Liver (tissue), 9 donors: ENCODE results near the gene VWF. TPM values are rescaled to one million over a fixed set of nuclear protein-coding genes. Genes with fewer than 3 reads are reported as not detected.
A peak's percentile ranks its signal among the peaks of the same experiment; 100 is the strongest.

Experiments
- DNase-seq: peaks from one replicate; pipeline ENCODE4 v3.0.0-alpha.2; 2017; ENCODE audit warnings: low spot score
- H3K27ac ChIP-seq, 2 donors: one replicate each; pipeline ENCODE4 v1.7.0; 2013; ENCODE audit warnings: inconsistent platforms in 2 of 2, low read length in 2 of 2, control low read depth in 1 of 2, low read depth in 1 of 2, mild to moderate bottlenecking in 1 of 2
- H3K27me3 ChIP-seq, 4 donors: one replicate each; pipeline versions ENCODE4 v1.6.1 to v1.7.0; 2013; ENCODE audit warnings: low read length in 3 of 4, inconsistent platforms in 1 of 4, mild to moderate bottlenecking in 1 of 4, moderate library complexity in 1 of 4; ENCODE audit not compliant: control insufficient read depth in 4 of 4, insufficient read depth in 4 of 4
- H3K36me3 ChIP-seq, 4 donors: one replicate each; pipeline versions ENCODE4 v1.6.1 to v1.7.0; 2013; ENCODE audit warnings: low read length in 3 of 4, mild to moderate bottlenecking in 3 of 4, low read depth in 1 of 4, moderate library complexity in 1 of 4; ENCODE audit not compliant: control insufficient read depth in 4 of 4, insufficient read depth in 3 of 4
- H3K4me1 ChIP-seq, 4 donors: one replicate each; pipeline versions ENCODE4 v1.6.1 to v1.7.0; 2013; ENCODE audit warnings: low read length in 3 of 4, mild to moderate bottlenecking in 3 of 4, moderate library complexity in 1 of 4; ENCODE audit not compliant: control insufficient read depth in 4 of 4, insufficient read depth in 4 of 4
- H3K4me3 ChIP-seq, 3 donors: one replicate each; pipeline versions ENCODE4 v1.6.1 to v1.7.0; 2013; ENCODE audit warnings: low read length in 3 of 3, control low read depth in 1 of 3, low read depth in 1 of 3, mild to moderate bottlenecking in 1 of 3
- H3K9ac ChIP-seq, 2 donors: one replicate each; pipeline ENCODE4 v1.7.0; 2013; ENCODE audit warnings: low read length in 2 of 2, mild to moderate bottlenecking in 2 of 2, moderate library complexity in 2 of 2, control low read depth in 1 of 2, low read depth in 1 of 2
- H3K9me3 ChIP-seq, 4 donors: one replicate each; pipeline versions ENCODE4 v1.6.1 to v1.7.0; 2013; ENCODE audit warnings: low read length in 3 of 4; ENCODE audit not compliant: control insufficient read depth in 4 of 4
- EGR1 ChIP-seq, 2 donors: IDR thresholded peaks; 2 replicates each; pipeline ENCODE4 v1.6.1; 2016 to 2018; ENCODE audit warnings: antibody characterized with exemption in 2 of 2, low read depth in 2 of 2
- FOXA1 ChIP-seq: IDR thresholded peaks from 2 replicates; pipeline ENCODE4 v1.6.1; 2016; ENCODE audit warnings: antibody characterized with exemption
- FOXA2 ChIP-seq: IDR thresholded peaks from 2 replicates; pipeline ENCODE4 v1.6.1; 2016; ENCODE audit warnings: antibody characterized with exemption
- GABPA ChIP-seq, 2 donors: IDR thresholded peaks in 1 of 2; conservative IDR thresholded peaks in 1 of 2; 2 replicates each; pipeline ENCODE4 v1.6.1; 2016; ENCODE audit warnings: antibody characterized with exemption in 2 of 2, mild to moderate bottlenecking in 1 of 2, moderate library complexity in 1 of 2
- HNF4A ChIP-seq, 2 donors: conservative IDR thresholded peaks; 2 replicates each; pipeline ENCODE4 v1.6.1; 2016; ENCODE audit warnings: antibody characterized with exemption in 2 of 2, mild to moderate bottlenecking in 2 of 2
- HNF4G ChIP-seq: IDR thresholded peaks from 2 replicates; pipeline ENCODE4 v1.6.1; 2016; ENCODE audit warnings: antibody characterized with exemption
- JUND ChIP-seq, 2 donors: IDR thresholded peaks; 2 replicates each; pipeline ENCODE4 v1.6.1; 2016; ENCODE audit warnings: antibody characterized with exemption in 2 of 2
- NR2F2 ChIP-seq: IDR thresholded peaks from 2 replicates; pipeline ENCODE4 v1.6.1; 2016; ENCODE audit warnings: antibody characterized with exemption
- RAD21 ChIP-seq, 2 donors: IDR thresholded peaks; 2 replicates each; pipeline ENCODE4 v1.6.1; 2016; ENCODE audit warnings: antibody characterized with exemption in 2 of 2, mild to moderate bottlenecking in 2 of 2
- RXRA ChIP-seq, 2 donors: IDR thresholded peaks; 2 replicates each; pipeline ENCODE4 v1.6.1; 2017 to 2018; ENCODE audit warnings: antibody characterized with exemption in 2 of 2, mild to moderate bottlenecking in 1 of 2
- SP1 ChIP-seq: IDR thresholded peaks from 2 replicates; pipeline ENCODE4 v1.6.1; 2018; ENCODE audit warnings: antibody characterized with exemption, mild to moderate bottlenecking
- YY1 ChIP-seq: IDR thresholded peaks from 2 replicates; pipeline ENCODE4 v1.6.1; 2016; ENCODE audit warnings: antibody characterized with exemption, mild to moderate bottlenecking
- WGBS: extraction: QIAGEN DNeasy Blood & Tissue Kit; methylation state at CpG from one replicate; pipeline ENCODE4 v1.1.7; 2013; 5-methylcytosine and 5-hydroxymethylcytosine counted together
- polyA plus RNA-seq, 2 donors: library from polyadenylated mRNA; stranded (reverse) in 1 of 2; unstranded in 1 of 2; fragments of 200-250 nt in 1 of 2; fragments of >200 nt in 1 of 2; fragmentation: Nextera tagmentation in 1 of 2; extraction: Ambion mirVana in 1 of 2; gene quantifications; one replicate each; pipeline versions ENCODE4 v1.2.1 to v1.2.3, GENCODE V29; 2013 to 2015
- total RNA-seq, 2 donors: library from RNA; depleted of rRNA; stranded (reverse); fragments of >200 nt; gene quantifications; one replicate each; pipeline ENCODE4 v1.2.3, GENCODE V29; 2014
- TF ChIP-seq, protein P1 (sequence below): fragments of 150-350 bp; IDR thresholded peaks from 2 replicates; pipeline ENCODE4 v1.5.1; 2017; ENCODE audit warnings: improper control_type of control experiment, low read depth, low read length; ENCODE audit not compliant: missing input control
- TF ChIP-seq, protein P2 (sequence below): IDR thresholded peaks from 2 replicates; pipeline ENCODE4 v1.6.1; 2016; ENCODE audit warnings: antibody characterized with exemption
- TF ChIP-seq, protein P3 (sequence below): IDR thresholded peaks from 2 replicates; pipeline ENCODE4 v1.6.1; 2016; ENCODE audit warnings: antibody characterized with exemption, mild to moderate bottlenecking
- donor health status: healthy.
- donor health status: healthy.
- donor health status: healthy.
- donor health status: healthy.
- donor health status: healthy.

VWF gene
- total and polyA plus RNA-seq, 4 donors: 2.1 to 10.8 (median 4.0) TPM

DNA sequence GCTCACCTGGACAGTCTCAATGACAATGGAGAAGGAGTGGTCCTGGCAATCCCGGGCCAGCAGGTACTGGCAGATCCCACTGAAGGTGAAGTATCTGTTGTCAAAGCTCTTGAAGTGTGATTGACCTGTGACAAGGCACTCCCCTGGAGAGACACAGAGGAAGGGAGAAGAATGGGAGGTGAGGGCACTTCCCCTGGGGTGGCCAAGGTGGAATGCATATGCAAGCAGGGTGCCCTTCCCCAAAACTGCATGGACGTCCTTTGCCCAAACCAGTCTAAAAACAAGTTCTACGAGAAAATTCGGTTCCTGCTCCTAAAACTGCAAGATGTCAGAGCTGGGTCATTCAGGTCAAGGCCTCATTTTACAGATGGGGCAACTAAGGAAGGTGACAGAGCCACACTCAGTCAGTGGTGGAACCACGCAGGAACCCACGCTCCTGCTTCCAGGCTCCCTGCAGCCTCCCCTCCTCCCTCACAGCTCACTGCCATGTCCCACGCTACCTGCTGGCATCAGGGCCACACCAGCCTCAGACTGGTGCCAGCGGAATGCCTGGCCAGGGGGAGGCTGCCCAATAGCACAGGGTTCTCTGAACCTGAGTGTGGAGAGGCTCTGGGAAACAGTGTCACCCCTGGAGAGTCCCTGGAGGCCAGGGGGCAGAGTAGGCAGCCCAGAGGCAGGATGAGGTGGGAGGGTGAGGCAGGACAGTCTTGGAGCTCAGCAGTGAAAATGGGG, 59.2 kb downstream of the VWF start:
- Histone ChIP-seq H3K9me3 (no peaks in the 10 kb centered on the region), H3K27me3 (no peaks in the 10 kb centered on the region), H3K9ac (no peak overlapping the region), H3K27ac (no peak overlapping the region), H3K4me3 (no peak overlapping the region), H3K36me3 (no peaks in the 10 kb centered on the region), H3K4me1 (peaks cover 6 to 32% (median 13%) of the 10 kb centered on the region in 4 donors)
- no peak for DNase-seq
- TF ChIP-seq RAD21 (IDR thresholded peaks at IDR 0.05) (no peak), RXRA (IDR thresholded peaks at IDR 0.05) (no peak), GABPA (IDR thresholded peaks at IDR 0.05 in 1 of 2, conservative IDR thresholded peaks at IDR 0.05 in 1 of 2) (no peak), YY1 (no peak), NR2F2 (no peak)
- TF ChIP-seq, protein P1, sequence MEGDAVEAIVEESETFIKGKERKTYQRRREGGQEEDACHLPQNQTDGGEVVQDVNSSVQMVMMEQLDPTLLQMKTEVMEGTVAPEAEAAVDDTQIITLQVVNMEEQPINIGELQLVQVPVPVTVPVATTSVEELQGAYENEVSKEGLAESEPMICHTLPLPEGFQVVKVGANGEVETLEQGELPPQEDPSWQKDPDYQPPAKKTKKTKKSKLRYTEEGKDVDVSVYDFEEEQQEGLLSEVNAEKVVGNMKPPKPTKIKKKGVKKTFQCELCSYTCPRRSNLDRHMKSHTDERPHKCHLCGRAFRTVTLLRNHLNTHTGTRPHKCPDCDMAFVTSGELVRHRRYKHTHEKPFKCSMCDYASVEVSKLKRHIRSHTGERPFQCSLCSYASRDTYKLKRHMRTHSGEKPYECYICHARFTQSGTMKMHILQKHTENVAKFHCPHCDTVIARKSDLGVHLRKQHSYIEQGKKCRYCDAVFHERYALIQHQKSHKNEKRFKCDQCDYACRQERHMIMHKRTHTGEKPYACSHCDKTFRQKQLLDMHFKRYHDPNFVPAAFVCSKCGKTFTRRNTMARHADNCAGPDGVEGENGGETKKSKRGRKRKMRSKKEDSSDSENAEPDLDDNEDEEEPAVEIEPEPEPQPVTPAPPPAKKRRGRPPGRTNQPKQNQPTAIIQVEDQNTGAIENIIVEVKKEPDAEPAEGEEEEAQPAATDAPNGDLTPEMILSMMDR: no peak
- TF ChIP-seq, protein P2, sequence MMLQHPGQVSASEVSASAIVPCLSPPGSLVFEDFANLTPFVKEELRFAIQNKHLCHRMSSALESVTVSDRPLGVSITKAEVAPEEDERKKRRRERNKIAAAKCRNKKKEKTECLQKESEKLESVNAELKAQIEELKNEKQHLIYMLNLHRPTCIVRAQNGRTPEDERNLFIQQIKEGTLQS: no peak
- WGBS: 86% methylated on average over 8 of the region's 8 CpGs

DNA sequence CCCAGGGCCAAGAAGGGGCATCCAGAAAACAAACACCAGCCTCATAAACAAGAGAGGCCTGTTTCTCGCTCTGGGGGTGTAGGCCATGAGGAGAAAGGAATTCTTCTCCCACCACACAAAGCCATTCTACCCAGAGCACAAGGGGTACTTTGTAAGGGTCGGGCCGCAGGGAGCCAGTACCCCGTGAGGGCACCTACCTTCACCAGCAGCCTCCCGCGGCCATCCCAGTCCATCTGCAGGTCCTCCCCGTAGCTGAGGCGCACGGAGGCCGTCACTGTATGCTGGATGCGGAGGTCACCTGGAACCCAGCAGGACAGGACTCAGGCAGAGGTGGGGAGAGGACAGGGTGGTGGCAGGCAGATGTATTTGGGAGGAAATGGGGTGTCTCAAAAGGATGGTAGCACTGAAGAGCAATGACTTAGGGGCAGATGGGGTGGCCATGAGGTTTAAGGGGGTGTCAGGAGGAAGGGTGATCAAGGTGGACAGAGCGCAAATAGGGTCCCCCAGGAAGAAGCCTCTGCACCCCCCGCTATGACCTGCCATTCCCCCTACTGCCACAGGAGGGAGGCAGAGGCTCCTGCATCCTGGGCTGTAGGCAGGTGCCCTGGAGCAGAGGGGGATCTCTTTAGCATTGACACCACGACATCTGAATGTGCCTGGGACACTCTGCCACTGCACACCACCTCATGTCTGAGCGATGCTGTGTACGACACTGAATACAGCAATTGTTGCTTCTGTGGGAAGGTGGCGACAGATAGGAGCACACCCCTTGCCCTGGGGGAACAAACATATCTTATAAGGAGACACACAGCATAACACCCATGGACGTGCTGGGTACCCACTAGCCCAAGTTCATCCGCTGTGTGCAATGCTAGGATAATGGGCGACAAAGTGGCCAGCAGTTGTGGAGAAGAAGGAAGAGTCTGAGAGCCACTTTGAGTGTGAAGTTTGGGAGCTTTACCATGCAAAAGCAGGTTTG, 61.4 kb downstream of the VWF start:
- Histone ChIP-seq H3K9ac (no peak overlapping the region), H3K27me3 (no peaks in the 10 kb centered on the region)

DNA sequence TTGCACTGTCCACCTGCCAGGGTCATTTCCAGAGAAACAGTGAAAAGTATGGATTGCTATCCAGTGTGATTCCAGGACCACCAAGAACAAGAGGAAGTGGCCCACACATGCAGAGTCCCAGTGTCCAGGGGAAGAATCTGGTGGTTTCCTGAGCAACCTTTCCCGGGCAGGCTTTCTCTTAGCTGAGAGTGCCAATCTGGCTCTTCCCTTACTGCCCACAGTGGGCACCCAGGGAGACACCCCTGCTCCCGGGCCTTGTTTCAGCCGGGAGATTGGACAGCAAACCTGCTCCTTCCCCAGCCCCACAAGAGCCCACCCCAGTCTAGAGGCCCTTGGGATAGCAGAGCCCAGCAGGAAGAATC, 62.1 kb downstream of the VWF start:
- no peaks in the 10 kb centered on the region for H3K36me3 ChIP-seq
- no peak overlapping the region for H3K4me3 ChIP-seq
- H3K27ac ChIP-seq: no peak overlapping the region
- H3K9ac ChIP-seq: no peak overlapping the region
- H3K27me3 ChIP-seq: no peaks in the 10 kb centered on the region
- DNase-seq: no peak
- H3K9me3 ChIP-seq: no peaks in the 10 kb centered on the region
- H3K4me1 ChIP-seq: peaks cover 12 to 48% (median 32%) of the 10 kb centered on the region in 4 donors
- 87% methylated on average over 3 of the region's 3 CpGs for WGBS
- TF ChIP-seq EGR1 (IDR thresholded peaks at IDR 0.05; ENCODE audit: low read depth in 2 of 2) (no peak), HNF4A (conservative IDR thresholded peaks at IDR 0.05) (no peak), FOXA1 (no peak), FOXA2 (no peak), SP1 (no peak), HNF4G (no peak), RAD21 (IDR thresholded peaks at IDR 0.05) (no peak), JUND (IDR thresholded peaks at IDR 0.05) (no peak)
- TF ChIP-seq, protein P2: no peak
- TF ChIP-seq, protein P3, sequence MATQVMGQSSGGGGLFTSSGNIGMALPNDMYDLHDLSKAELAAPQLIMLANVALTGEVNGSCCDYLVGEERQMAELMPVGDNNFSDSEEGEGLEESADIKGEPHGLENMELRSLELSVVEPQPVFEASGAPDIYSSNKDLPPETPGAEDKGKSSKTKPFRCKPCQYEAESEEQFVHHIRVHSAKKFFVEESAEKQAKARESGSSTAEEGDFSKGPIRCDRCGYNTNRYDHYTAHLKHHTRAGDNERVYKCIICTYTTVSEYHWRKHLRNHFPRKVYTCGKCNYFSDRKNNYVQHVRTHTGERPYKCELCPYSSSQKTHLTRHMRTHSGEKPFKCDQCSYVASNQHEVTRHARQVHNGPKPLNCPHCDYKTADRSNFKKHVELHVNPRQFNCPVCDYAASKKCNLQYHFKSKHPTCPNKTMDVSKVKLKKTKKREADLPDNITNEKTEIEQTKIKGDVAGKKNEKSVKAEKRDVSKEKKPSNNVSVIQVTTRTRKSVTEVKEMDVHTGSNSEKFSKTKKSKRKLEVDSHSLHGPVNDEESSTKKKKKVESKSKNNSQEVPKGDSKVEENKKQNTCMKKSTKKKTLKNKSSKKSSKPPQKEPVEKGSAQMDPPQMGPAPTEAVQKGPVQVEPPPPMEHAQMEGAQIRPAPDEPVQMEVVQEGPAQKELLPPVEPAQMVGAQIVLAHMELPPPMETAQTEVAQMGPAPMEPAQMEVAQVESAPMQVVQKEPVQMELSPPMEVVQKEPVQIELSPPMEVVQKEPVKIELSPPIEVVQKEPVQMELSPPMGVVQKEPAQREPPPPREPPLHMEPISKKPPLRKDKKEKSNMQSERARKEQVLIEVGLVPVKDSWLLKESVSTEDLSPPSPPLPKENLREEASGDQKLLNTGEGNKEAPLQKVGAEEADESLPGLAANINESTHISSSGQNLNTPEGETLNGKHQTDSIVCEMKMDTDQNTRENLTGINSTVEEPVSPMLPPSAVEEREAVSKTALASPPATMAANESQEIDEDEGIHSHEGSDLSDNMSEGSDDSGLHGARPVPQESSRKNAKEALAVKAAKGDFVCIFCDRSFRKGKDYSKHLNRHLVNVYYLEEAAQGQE: no peak

More for the DNA sequence above, 61.4 kb downstream of the VWF start:
- Histone ChIP-seq H3K4me1 (peaks cover 8 to 42% (median 27%) of the 10 kb centered on the region in 4 donors), H3K9me3 (no peaks in the 10 kb centered on the region), H3K4me3 (no peak overlapping the region), H3K36me3 (no peaks in the 10 kb centered on the region), H3K27ac (no peak overlapping the region)
- 61% methylated on average over 20 of the region's 20 CpGs for WGBS
- TF ChIP-seq, protein P1: peak; percentile 89
- peak; percentile 96 to 99 for TF ChIP-seq RAD21 (IDR thresholded peaks at IDR 0.05)
- no peak for TF ChIP-seq RXRA (IDR thresholded peaks at IDR 0.05)
- no peak for DNase-seq
